ENCODE data around the gene SLC2A8.

Gene SLC2A8

GRCh38 chr9:127424676-127424999 is 27.7 kb downstream of the SLC2A8 start:
- DNase-seq (ENCODE audit: low spot score): no peak
- peak overlapping the region; percentile 91 for H3K4me3 ChIP-seq
- TF ChIP-seq CTCF (IDR thresholded peaks at IDR 0.05): no peak
- H3K27ac ChIP-seq: peak overlapping the region; percentile 86 to 90

GRCh38 chr9:127426756-127427155 is 29.8 kb downstream of the SLC2A8 start:
- H3K27ac ChIP-seq: no peak overlapping the region
- no peak for TF ChIP-seq CTCF (IDR thresholded peaks at IDR 0.05)
- no peak overlapping the region for H3K4me3 ChIP-seq
- DNase-seq (ENCODE audit: low spot score): no peak

GRCh38 chr9:127428348-127428747 is 31.4 kb downstream of the SLC2A8 start:
- TF ChIP-seq CTCF (IDR thresholded peaks at IDR 0.05): no peak
- no peak for DNase-seq (ENCODE audit: low spot score)
- no peak overlapping the region for H3K27ac ChIP-seq
- no peak overlapping the region for H3K4me3 ChIP-seq

GRCh38 chr9:127430415-127430814 is 33.4 kb downstream of the SLC2A8 start:
- no peak overlapping the region for H3K27ac ChIP-seq
- no peak for DNase-seq (ENCODE audit: low spot score)
- H3K4me3 ChIP-seq: no peak overlapping the region
- TF ChIP-seq CTCF (IDR thresholded peaks at IDR 0.05): no peak

GRCh38 chr9:127437497-127438264 is 40.7 kb downstream of the SLC2A8 start:
- Histone ChIP-seq H3K27ac (no peak overlapping the region), H3K4me3 (no peak overlapping the region)
- no peak for DNase-seq (ENCODE audit: low spot score)
- no peak for TF ChIP-seq CTCF (IDR thresholded peaks at IDR 0.05)

- no peak for DNase-seq (ENCODE audit: low spot score)
- no peak overlapping the region for H3K27ac ChIP-seq
- TF ChIP-seq CTCF (IDR thresholded peaks at IDR 0.05): no peak
- H3K4me3 ChIP-seq: no peak overlapping the region
These were observed 41.4 kb downstream of the SLC2A8 start for GRCh38 chr9:127438394-127438793.

GRCh38 chr9:127444283-127444920 is 47.4 kb downstream of the SLC2A8 start:
- H3K27ac ChIP-seq: peak overlapping the region in 1 of 2 donors; percentile 7
- H3K4me3 ChIP-seq: no peak overlapping the region
- DNase-seq (ENCODE audit: low spot score): no peak
- no peak for TF ChIP-seq CTCF (IDR thresholded peaks at IDR 0.05)
